Right lobe of liver (tissue), 4 donors: ENCODE data around the gene GREM2.

Experiments used
- CTCF ChIP-seq, 4 donors: fragments of 200-600 bp in 3 of 4; fragments of 450-650 bp in 1 of 4; IDR thresholded peaks; one replicate each; pipeline versions ENCODE4 v1.5.1 to v1.8.0; 2016 to 2022; ENCODE audit warnings: antibody characterized with exemption in 4 of 4, mild to moderate bottlenecking in 2 of 4
- POLR2A ChIP-seq: fragments of 450-650 bp; IDR thresholded peaks from one replicate; pipeline ENCODE4 v1.6.1; 2017; ENCODE audit warnings: antibody characterized with exemption, mild to moderate bottlenecking
- donor health status: DM: no; HTN: no; CAD: no.
- donor health status: DM: no; HTN: no; CAD: no.
- donor health status: DM: no; HTN: yes; CAD: no.

- TF ChIP-seq CTCF (IDR thresholded peaks at IDR 0.05) = no peak
- no peak for TF ChIP-seq POLR2A
These were observed 856 bp upstream of the GREM2 start for GRCh38 chr1:240612811-240613210.
